Left cardiac atrium (tissue), 4 donors: ENCODE measurements around the gene UNKL. TPM values are rescaled to one million over a fixed set of nuclear protein-coding genes. Genes with fewer than 3 reads are reported as not detected.
A peak's percentile ranks its signal among the peaks of the same experiment; 100 is the strongest.

ENCODE experiments used
- ATAC-seq, 2 donors: fragments of 200-7000 bp; cut with Tn5 transposase; one replicate each; pipeline ENCODE4 v1.9.1; 2020; ENCODE audit warnings: mild to moderate bottlenecking in 2 of 2, moderate library complexity in 2 of 2
- DNase-seq: peaks from one replicate; pipeline ENCODE4 v3.0.0-alpha.2; 2020
- intact Hi-C, 2 donors: fragments of 100-400 bp; cut with DNase I; formaldehyde crosslinking; loops; one replicate each; pipeline versions ENCODE4 v1.14.1 to v1.15.1; 2022 to 2023
- total RNA-seq, 2 donors: library from RNA; stranded (reverse); fragmentation: NEBNext Ultra II Directional; extraction: Animal tissue kit (Norgen Biotek cat#: 25700); gene quantifications; one replicate each; pipeline ENCODE4 v1.2.1, GENCODE V29; 2021
- donor health status: DM: no; HTN: yes; CAD: no.
- donor health status: DM: no; HTN: yes; CAD: no; lungs with severe emphysema.
- donor health status: DM: yes; HTN: yes; CAD: no.
- donor health status: Dilated cardiomyopathy.

The UNKL gene
- total RNA-seq, 2 donors from 2014 or later: 6.4 to 13.6 TPM

- intact Hi-C loops: no loop called here
- ATAC-seq: no peak
- DNase-seq: no peak
These were observed 19.3 kb upstream of the UNKL start for GRCh38 chr16:1433756-1434155.

GRCh38 chr16:1433263-1433560, 18.7 kb upstream of the UNKL start:
- DNase-seq: no peak
- ATAC-seq: no peak
- intact Hi-C loops: no loop called here

- no peak for DNase-seq
These were observed 18.1 kb upstream of the UNKL start for GRCh38 chr16:1432388-1433262.

GRCh38 chr16:1431497-1432270, 17.2 kb upstream of the UNKL start:
- DNase-seq: no peak
- ATAC-seq: no peak
- intact Hi-C loops: no loop called here

More at GRCh38 chr16:1432388-1433262, 18.1 kb upstream of the UNKL start:
- intact Hi-C loops: no loop called here
- ATAC-seq: no peak

GRCh38 chr16:1430759-1431496, 16.4 kb upstream of the UNKL start, which contains the start of gene PERCC1:
Gene PERCC1, plus strand, starts transcription at chr16:1431078. Its CDS starts 1,516 bp downstream, at chr16:1432594.
- DNase-seq: no peak
- ATAC-seq: no peak
- intact Hi-C loops: no loop called here

GRCh38 chr16:1430214-1430758, 15.8 kb upstream of the UNKL start:
- ATAC-seq (no peak), DNase-seq (no peak)
- intact Hi-C loops: no loop called here

- no peak for ATAC-seq
- intact Hi-C loops: no loop called here
- no peak for DNase-seq
These were observed 15.1 kb upstream of the UNKL start for GRCh38 chr16:1429631-1430030.

- ATAC-seq (no peak), DNase-seq (no peak)
- intact Hi-C loops: no loop called here
These were observed 14.5 kb upstream of the UNKL start for GRCh38 chr16:1429012-1429411.

GRCh38 chr16:1428511-1428910, 14.0 kb upstream of the UNKL start:
- DNase-seq (no peak), ATAC-seq (peak; percentile 29 to 53)
- intact Hi-C loops: no loop called here

- ATAC-seq (no peak), DNase-seq (no peak)
- intact Hi-C loops: no loop called here
These were observed 13.3 kb upstream of the UNKL start for GRCh38 chr16:1427473-1428461.

- intact Hi-C loops: no loop called here
- ATAC-seq: no peak
- no peak for DNase-seq
These were observed 12.4 kb upstream of the UNKL start for GRCh38 chr16:1426734-1427471.

- intact Hi-C loops: no loop called here
- ATAC-seq (no peak), DNase-seq (no peak)
These were observed 11.3 kb upstream of the UNKL start for GRCh38 chr16:1425616-1426370.

- DNase-seq (no peak), ATAC-seq (no peak)
- intact Hi-C loops: no loop called here
These were observed 9.5 kb upstream of the UNKL start for GRCh38 chr16:1424028-1424427.

GRCh38 chr16:1422076-1422475, 7.6 kb upstream of the UNKL start:
- intact Hi-C loops: no loop called here
- ATAC-seq (no peak), DNase-seq (no peak)

GRCh38 chr16:1420111-1420539, 5.6 kb upstream of the UNKL start:
- intact Hi-C loops: no loop called here
- no peak for ATAC-seq
- DNase-seq: no peak

GRCh38 chr16:1416521-1416941, 2.0 kb upstream of the UNKL start:
- ATAC-seq (no peak), DNase-seq (no peak)
- intact Hi-C loops: no loop called here
